Stimulated activated naive CD8-positive, alpha-beta T cell treated with anti-CD3 and anti-CD28 coated beads, Interleukin-15, Interleukin-2, amounts not matched to agents 100 ng/mL and 50 ng/mL, for 24 hours (primary cell): ENCODE measurements around the gene LRRFIP1.

ENCODE experiments used
- H3K27ac Mint-ChIP-seq: one replicate; pipeline ENCODE4 v1.8.0; 2021; ENCODE audit warnings: mild to moderate bottlenecking, mixed read lengths
- H3K27me3 Mint-ChIP-seq: one replicate; pipeline ENCODE4 v1.8.0; 2021; ENCODE audit warnings: mixed read lengths
- H3K36me3 Mint-ChIP-seq: one replicate; pipeline ENCODE4 v1.8.0; 2021; ENCODE audit warnings: low read depth, mixed read lengths
- H3K4me1 Mint-ChIP-seq: one replicate; pipeline ENCODE4 v1.8.0; 2021; ENCODE audit warnings: low read depth, mixed read lengths
- H3K4me3 Mint-ChIP-seq: one replicate; pipeline ENCODE4 v1.8.0; 2021; ENCODE audit warnings: mild to moderate bottlenecking, mixed read lengths
- H3K9me3 Mint-ChIP-seq: one replicate; pipeline ENCODE4 v1.8.0; 2021; ENCODE audit warnings: mixed read lengths

LRRFIP1 gene

DNA sequence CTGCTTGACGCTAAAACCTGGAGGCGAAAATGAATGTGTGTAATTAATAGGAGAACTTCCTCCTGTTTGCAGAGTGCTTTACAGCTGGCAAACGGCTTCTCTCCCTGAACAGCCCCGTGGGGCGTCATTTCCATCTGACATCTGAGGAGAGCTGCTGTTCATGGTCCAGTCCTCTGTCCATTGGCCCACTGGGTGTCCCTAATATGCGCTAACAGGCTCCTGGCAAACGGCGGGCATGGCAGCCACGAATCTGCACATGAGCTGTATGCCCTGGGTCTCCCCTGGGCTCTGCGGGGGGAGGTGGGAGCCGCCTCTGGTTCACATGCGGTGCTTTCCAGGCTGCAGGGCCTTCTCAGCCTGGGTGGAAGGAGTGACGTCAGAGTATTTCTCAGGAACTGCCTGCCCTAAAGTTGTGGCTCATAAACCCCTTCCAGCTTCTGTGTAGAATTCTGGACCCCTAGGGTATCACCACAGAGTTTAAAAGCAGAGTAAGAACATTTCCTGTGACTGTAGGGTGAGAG, 73.2 kb downstream of the LRRFIP1 start:
- peak overlapping the region; percentile 74 for H3K4me3 Mint-ChIP-seq
- H3K27me3 Mint-ChIP-seq, result no peaks in the 10 kb centered on the region
- H3K4me1 Mint-ChIP-seq, result peaks cover 98% of the 10 kb centered on the region
- H3K36me3 Mint-ChIP-seq, result peaks cover 44% of the 10 kb centered on the region
- H3K9me3 Mint-ChIP-seq, result no peaks in the 10 kb centered on the region
- H3K27ac Mint-ChIP-seq, result peak overlapping the region; percentile 94

DNA sequence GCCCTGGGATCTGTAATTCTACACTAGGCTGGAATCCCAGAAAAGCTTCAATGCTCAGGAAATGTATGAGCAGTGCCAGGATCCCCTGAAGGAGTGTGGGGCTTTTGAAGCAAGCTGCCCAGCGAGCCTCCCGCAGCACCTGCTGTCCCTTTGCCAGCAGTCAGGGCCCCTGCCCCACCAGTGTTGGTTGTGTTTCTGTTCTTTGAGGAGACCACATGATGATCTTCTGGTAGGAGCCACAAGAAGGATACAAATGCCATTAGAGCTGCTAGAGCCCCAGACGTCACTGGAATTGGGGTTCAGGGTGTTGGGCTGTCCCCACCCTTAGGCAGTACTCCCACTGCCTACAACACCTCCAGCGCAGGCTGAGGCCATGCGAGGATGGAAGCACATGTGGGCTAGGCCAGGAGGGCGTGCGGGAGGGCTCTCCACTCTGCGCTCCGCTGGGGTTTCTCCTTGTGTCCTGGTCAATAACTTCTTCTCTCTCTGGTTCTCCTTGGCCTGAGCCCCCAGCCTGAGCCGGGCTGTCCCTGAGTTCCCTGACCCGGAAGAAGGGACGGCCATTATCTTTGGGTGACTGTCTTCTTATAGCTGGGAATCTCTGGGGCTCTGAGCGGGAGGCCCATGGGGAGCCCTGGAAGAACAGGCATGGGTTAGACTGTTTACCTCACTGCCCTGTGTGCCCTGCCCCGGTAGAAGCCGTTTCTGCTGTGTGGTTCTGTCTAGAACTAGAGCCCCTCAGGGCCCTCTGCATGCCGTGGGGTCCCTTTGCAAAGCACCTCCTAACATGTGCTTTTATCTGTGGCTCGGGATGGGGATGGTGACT, 73.9 kb downstream of the LRRFIP1 start:
- Mint-ChIP-seq H3K4me1 (peaks cover 98% of the 10 kb centered on the region), H3K27me3 (no peaks in the 10 kb centered on the region), H3K27ac (peak overlapping the region; percentile 94), H3K36me3 (peaks cover 44% of the 10 kb centered on the region), H3K9me3 (no peaks in the 10 kb centered on the region), H3K4me3 (peak overlapping the region; percentile 74)

DNA sequence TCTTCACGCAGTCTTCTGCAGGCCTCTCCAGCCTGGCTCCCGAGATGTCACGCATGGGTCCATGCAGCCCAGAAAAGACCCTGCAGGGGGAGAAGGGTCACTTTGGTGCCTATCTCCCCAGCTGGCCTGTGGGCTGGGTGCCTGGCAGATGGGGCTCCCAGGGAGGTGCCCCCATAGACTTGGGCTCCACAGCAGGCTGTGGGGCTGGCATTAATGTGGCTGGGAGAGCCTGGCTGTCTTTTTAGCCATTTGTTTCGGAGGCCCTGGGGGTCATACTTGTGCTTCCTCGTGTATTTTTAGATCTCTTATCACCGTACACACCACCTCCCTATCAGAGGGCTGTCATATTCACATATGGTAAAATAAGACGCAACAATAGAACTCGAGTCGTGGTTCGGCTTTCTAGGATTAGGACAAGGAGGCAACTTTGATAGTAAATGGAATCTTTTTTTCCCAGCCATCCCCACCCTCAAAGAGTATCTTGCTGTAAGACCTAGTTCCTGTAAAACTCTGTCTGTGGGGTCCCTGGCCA, 74.5 kb downstream of the LRRFIP1 start:
- Mint-ChIP-seq H3K4me3 (peak overlapping the region; percentile 74), H3K27ac (peak overlapping the region; percentile 94), H3K36me3 (peaks cover 48% of the 10 kb centered on the region), H3K9me3 (no peaks in the 10 kb centered on the region), H3K4me1 (peaks cover 98% of the 10 kb centered on the region), H3K27me3 (no peaks in the 10 kb centered on the region)

DNA sequence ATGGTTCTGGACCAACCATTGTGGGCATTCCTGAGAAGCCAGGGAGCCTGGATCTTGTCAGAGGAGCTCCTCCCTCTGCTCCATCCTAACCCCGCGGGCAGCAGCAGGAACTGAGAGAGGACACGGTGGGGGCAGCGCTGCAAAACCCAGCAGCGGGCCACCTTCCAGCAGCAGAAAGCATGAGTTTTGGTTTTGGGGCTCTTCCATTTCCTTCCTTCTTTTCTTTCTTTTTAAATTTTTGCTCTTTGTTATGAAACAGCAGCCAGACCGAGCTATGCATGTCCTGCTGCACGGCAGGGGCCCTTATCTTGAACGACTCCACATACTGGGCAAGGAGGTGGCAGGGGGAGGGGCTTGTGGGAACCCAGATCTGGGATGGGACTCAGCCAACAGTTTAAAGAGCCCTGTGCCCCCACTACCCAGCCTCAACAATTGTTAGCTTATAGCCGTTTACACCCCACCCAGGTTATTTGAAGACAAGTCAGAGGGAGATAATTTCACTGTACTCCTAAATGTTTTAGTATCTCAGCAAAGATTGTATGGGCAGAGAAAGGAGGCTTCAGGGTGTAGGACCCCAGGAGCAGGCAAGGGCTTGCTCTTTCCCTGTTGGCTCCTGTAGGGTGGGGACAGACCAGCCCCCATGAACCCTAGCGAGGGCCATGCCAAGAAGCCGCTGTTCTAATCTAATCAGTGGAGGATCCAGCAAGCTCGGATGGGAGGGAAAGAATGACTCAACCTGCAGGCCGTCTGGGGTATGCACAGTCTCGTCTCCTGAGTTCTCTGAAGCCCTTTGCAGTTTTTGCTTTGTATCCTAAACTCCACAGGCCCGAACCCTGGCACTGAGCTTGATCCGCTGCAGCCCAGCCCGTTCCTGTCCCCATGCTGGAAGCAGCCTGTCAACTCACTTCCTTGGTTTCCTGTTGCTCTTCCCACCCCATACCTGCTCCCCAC, 75.3 kb downstream of the LRRFIP1 start:
- H3K4me1 Mint-ChIP-seq, result peaks cover 98% of the 10 kb centered on the region
- H3K27me3 Mint-ChIP-seq, result no peaks in the 10 kb centered on the region
- no peaks in the 10 kb centered on the region for H3K9me3 Mint-ChIP-seq
- H3K4me3 Mint-ChIP-seq, result peak overlapping the region; percentile 74
- peak overlapping the region; percentile 94 for H3K27ac Mint-ChIP-seq
- H3K36me3 Mint-ChIP-seq, result peaks cover 46% of the 10 kb centered on the region

DNA sequence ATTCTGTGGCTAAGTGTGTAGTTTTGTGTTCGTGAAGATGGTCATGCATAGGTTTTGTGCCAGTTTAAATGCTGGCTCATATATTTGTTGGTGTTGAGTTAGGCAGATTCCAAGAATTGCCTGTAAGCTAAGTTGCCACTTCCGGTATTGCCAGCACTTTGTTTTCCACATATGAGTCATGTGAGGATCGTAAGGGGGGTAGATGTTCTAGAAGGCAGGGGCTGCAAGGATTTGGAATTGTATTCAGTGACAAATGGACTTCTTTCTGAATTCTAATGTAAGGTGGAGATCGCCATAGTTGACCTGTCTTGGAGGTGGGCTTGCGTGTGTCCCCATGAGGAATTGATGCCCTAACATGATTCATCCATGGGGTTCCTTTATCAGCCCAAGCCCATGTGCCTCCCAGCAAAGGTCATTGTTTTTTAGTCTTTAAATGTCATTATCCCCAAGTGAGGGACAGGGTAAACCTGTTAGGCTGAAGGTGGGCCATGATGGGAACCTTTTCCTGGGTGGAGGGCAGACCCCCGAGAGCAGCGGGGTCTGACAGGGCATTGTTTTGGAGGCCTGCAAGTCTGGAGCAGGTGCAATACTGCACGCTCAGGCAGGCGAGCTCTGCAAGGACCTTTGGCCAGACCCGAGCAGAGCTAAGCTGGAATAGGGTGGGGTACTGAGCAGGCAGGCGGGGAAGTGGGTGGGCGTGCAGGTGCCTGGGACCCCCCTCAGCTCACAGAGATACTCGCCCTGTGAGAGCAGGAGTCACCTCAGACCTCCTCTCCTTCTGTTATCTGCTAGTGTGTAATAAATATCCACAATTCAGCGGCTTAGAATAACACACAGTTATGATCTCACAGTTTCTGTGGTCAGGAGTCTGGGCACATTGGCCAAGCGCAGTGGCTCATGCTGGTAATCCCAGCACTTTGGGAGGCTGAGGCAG, 77.4 kb downstream of the LRRFIP1 start:
- Mint-ChIP-seq H3K36me3 (peaks cover 49% of the 10 kb centered on the region), H3K9me3 (no peaks in the 10 kb centered on the region), H3K4me1 (peaks cover 86% of the 10 kb centered on the region), H3K27ac (peak overlapping the region; percentile 94), H3K27me3 (no peaks in the 10 kb centered on the region), H3K4me3 (peak overlapping the region; percentile 74)

DNA sequence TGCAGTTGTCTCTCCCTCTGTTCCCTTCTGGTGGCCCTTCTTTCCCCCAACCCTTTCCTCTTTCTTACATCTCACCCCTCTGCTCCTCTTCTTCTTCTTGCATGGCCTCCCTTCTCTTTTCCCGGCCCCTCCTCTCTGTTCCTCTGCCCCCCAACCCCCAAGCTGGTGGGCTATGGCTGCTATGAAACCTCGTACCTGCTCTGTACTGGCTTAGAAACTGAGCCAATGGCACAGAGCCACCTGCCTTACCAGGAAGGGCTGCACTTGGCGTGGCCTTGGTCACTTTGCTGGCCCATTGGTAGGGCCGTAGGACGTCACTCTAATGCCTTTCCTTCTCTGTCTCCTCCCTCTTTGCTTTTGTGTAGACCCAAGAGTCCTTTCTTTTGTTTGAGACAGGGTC, 78.9 kb downstream of the LRRFIP1 start:
- Mint-ChIP-seq H3K4me1 (peaks cover 71% of the 10 kb centered on the region), H3K4me3 (peak overlapping the region; percentile 20), H3K36me3 (peaks cover 48% of the 10 kb centered on the region), H3K27me3 (no peaks in the 10 kb centered on the region), H3K9me3 (no peaks in the 10 kb centered on the region), H3K27ac (peak overlapping the region; percentile 83)

DNA sequence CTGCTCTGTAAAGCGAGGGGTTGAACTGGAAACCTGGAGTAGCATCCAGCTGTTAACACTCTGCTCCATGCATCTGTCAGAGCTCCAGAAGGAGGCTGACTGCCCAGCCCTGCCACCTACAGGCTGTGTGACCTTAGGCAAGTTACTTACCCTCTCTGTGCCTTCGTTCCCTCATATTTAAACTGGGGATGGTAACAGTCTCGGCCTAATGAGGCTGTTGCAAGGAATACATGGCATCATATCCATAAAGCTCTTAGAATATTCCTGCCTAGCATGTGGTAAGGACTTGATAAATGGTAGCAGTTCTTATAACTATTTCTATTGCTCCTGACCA, 80.6 kb downstream of the LRRFIP1 start:
- Mint-ChIP-seq H3K27ac (no peak overlapping the region), H3K9me3 (no peaks in the 10 kb centered on the region), H3K27me3 (no peaks in the 10 kb centered on the region), H3K4me1 (peaks cover 64% of the 10 kb centered on the region), H3K36me3 (peaks cover 61% of the 10 kb centered on the region), H3K4me3 (no peak overlapping the region)

DNA sequence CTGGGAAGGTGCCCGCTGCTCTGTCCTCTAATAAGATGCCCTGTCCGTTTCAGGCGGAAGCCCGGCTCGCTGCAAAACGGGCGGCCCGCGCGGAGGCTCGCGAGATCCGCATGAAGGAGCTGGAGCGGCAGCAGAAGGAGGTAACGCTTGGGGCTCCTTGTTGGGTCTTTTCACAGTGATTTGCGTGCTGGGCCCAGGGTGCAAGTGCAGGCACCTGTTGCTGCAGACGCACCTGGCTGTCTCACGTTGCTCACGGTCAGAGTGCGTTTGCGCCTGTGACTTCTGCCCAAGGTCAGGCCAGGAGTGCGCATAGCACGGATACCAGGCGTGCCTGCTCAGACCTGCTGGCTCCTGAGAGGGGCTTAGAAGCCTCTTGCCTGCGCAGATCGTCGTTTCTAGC, 81.1 kb downstream of the LRRFIP1 start:
- Mint-ChIP-seq H3K4me1 (peaks cover 64% of the 10 kb centered on the region), H3K27ac (no peak overlapping the region), H3K9me3 (no peaks in the 10 kb centered on the region), H3K4me3 (no peak overlapping the region), H3K27me3 (no peaks in the 10 kb centered on the region), H3K36me3 (peaks cover 61% of the 10 kb centered on the region)

DNA sequence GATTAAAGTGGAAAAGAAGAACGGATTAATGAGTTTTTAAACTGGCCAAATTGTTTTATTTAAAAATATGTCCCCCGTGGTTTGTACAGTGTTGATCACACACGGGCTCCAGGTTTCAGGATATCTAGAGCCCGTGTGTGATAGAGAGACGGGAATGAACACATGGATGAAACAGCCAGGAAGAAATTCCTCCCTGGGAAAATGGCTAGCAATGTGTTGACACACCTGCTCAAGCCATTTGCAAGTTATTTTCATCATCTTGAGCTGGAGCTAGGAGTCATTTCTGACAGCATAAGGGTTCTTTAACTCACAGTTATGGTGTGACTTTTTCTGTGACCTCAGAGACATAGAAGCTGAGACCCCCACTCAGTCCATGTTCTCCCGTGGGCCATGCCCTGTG, 81.6 kb downstream of the LRRFIP1 start:
- no peaks in the 10 kb centered on the region for H3K27me3 Mint-ChIP-seq
- no peak overlapping the region for H3K4me3 Mint-ChIP-seq
- no peaks in the 10 kb centered on the region for H3K9me3 Mint-ChIP-seq
- H3K27ac Mint-ChIP-seq, result no peak overlapping the region
- H3K4me1 Mint-ChIP-seq, result peaks cover 62% of the 10 kb centered on the region
- peaks cover 59% of the 10 kb centered on the region for H3K36me3 Mint-ChIP-seq

DNA sequence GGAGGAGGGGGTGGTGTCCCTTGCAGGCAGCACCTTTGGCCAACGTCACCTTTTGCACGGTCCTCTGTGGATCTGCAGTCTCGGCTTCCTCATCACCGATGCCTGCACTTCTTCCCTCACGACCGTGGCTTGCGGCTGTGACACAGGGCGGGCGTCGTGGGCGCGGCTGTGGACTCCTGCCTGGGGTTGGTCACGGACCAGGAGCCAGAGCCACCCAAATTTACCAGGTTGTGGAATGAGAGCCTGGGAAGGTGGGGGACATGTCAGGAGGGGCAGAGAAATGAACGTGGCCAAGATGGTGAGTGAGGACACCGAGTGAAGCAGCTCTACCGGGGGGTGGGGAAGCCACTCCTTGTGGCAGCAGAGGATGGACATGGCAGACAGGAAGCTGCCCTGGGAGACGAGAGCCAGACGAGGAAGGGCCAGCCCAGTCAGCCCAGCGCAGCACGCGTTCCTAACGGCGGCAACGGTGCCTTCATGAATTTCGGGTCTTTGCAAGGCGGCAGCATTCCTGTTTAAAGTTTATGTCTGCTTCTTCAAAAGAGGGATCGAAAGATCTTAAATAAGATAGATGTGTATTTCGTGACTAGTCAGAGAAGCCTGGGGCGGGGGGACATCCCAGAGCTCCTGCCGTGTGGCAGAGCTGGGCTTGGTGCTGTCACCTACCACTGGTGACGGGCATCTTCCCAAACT, 84.2 kb downstream of the LRRFIP1 start:
- H3K4me1 Mint-ChIP-seq, result peaks cover 59% of the 10 kb centered on the region
- peaks cover 54% of the 10 kb centered on the region for H3K36me3 Mint-ChIP-seq
- H3K27ac Mint-ChIP-seq, result no peak overlapping the region
- no peaks in the 10 kb centered on the region for H3K27me3 Mint-ChIP-seq
- H3K4me3 Mint-ChIP-seq, result no peak overlapping the region
- H3K9me3 Mint-ChIP-seq, result no peaks in the 10 kb centered on the region

DNA sequence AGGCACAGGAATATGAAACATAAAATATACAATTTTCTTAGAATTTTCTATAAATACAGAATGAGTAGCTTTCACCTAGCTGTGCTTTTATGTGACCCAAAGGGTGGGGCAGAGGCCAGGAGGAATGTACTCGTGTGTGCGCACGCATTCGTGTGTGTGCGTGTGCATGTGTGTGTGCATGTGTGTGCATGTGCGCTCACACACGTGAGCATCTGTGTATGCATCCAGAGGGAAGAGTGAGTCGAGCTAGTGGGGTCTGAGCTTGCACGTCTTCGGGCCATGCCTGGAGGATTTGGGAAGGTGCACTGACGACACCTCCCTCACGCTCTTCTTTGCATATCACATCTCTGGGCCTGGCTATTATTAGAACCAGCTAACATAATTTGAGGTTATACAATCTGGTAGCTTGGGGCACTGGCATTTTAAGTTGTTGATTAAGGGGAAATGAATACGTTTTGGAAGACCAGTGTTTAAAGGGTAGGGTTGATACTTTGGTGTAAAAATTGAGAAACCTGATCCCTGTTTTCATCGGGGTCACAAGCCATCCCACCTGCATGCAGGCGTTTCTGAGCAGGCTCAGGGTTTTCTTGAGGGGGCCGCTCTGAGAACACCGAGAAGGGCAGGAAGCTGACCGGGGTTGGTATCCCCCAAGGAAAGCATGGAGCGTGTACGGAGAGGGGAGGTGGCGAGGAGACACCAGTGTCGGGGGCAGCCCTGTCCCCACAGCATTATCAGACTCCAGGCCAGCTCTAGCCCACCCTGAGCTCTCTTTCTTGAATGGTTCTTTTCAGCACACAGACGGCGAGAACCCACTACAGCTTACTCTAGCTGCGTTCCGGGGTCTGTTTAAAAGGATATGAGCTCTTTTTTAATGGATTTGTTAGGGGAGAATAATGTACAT, 85.3 kb downstream of the LRRFIP1 start:
- Mint-ChIP-seq H3K27me3 (no peaks in the 10 kb centered on the region), H3K9me3 (no peaks in the 10 kb centered on the region), H3K4me3 (no peak overlapping the region), H3K27ac (no peak overlapping the region), H3K36me3 (peaks cover 59% of the 10 kb centered on the region), H3K4me1 (peaks cover 50% of the 10 kb centered on the region)

DNA sequence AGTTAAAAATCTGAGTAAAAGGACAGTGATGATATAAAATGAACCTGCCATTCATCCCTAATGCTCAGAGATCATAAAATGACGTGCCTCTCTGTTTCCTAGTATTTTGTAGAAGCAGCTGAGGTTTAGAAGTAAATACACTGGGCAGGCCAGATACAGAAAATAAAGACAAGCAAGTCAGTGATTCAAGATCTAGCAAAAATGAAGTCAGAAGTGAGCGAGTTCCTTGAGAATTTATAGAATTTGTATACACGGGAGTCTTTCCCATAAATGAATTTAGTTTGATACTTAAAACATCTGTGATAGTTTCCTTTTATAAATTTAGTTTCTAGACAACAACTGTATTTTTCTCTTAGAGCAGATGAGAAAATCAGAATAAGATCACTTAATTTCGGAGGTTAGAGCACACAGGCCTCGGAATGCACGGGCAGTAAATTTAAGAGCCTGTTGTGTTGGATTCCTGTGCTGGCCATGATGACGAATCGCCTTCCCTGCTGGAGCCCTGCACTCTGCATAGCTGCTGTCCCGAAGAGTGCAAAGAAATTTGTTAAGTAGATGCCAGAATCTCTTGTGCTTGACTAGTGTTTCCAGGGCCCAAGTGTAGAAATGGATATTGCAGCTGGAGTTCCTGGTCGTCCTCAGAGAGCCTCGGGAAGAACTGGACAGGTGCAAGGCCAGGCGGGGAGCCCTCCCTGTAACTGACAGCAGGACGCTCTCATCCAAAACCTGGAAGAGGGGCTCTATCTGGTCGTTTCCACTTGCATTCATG, 87.5 kb downstream of the LRRFIP1 start:
- H3K27ac Mint-ChIP-seq, result peak overlapping the region; percentile 24
- H3K27me3 Mint-ChIP-seq, result no peaks in the 10 kb centered on the region
- H3K36me3 Mint-ChIP-seq, result peaks cover 56% of the 10 kb centered on the region
- peaks cover 49% of the 10 kb centered on the region for H3K4me1 Mint-ChIP-seq
- no peaks in the 10 kb centered on the region for H3K9me3 Mint-ChIP-seq
- H3K4me3 Mint-ChIP-seq, result no peak overlapping the region
